HL-60/S4 treated with retinoic acid at 250 ng/mL for 4 days and 3 days (cell line): Measurements from ENCODE around the gene PTPRT.

Source experiments
- in situ Hi-C: fragments of 300-500 bp; cut with MboI; formaldehyde crosslinking; loops from 2 replicates; pipeline ENCODE4 v1.7.0; 2022; ENCODE audit warnings: low sequenced_read_pairs

The PTPRT gene

DNA sequence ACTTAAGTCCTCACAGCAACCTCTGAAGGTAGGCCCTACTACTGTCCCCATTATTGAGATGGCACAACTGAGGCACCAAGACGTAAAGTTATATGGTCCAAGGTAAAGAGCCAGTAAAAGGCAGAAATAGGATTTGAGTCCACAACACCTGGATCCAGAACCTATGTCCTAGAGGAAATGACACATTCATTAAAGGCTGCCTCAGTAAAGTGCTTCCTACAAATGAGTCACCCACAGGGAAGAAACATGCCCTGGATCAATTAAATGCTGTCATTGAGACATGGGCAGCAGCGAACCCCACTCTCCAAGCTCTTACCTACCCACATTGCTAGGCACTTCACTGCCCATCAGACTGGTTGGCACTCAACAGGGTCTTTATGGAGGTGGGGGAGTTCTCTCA is 600.9 kb downstream of the PTPRT start:
- in situ Hi-C loops = no loop called here

DNA sequence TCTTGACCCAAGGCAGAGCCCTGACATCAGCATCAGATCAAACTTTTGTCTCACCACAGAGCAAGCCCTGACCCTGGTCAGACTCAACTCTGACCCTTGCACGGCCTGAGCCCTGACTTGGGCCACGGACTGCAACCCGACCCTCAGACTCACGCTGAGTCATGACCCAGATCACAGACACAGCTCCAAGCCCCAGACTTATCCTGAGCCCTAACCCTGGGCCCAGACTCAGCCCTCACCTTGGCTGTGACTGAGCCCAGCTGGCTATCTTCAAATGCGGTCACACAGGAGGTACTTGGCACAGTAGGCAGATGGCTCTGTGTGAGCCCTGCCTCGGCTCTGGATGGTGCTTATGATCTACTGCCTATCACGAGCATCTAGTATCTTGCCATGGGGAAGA is 602.3 kb downstream of the PTPRT start:
- in situ Hi-C loops = no loop called here

DNA sequence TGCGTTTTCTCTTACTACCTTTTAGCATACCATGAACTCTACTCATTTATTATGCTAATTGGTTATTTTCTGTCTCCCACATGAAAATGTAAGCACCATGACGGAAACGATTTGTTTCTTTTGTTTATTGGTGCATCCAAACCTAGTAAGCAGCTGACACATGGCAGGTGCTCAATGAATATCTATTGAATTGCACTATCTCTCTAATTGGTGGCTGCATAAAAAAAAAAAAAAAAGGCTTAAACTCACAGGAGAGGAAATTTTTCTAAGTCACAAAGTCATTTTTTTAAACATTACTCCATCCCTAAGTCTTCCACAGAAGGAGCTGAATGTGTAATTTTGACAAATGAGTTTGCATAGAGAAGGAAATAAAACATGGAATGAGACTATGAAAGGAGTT is 608.4 kb downstream of the PTPRT start:
- in situ Hi-C loops = no loop called here

DNA sequence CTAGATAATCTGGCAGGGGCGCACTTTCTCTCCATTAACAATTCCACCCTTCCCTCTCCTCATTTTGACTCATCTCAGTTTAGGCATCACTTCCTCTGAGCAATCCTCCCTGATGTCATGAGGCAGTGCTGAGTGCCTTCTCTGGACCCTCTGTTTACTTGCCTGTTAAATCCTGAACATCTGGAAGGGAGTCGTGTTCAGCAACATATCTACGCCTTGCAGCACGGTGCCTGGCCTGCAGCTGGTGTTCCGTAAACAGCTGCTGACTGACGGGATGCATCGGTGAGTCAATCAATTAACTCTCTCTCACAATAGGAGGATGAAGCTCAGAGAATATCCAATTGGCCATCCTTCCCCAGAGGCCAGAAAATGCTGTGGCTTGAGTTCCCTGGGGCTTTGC is 613.5 kb downstream of the PTPRT start:
- in situ Hi-C loops = no loop called here

DNA sequence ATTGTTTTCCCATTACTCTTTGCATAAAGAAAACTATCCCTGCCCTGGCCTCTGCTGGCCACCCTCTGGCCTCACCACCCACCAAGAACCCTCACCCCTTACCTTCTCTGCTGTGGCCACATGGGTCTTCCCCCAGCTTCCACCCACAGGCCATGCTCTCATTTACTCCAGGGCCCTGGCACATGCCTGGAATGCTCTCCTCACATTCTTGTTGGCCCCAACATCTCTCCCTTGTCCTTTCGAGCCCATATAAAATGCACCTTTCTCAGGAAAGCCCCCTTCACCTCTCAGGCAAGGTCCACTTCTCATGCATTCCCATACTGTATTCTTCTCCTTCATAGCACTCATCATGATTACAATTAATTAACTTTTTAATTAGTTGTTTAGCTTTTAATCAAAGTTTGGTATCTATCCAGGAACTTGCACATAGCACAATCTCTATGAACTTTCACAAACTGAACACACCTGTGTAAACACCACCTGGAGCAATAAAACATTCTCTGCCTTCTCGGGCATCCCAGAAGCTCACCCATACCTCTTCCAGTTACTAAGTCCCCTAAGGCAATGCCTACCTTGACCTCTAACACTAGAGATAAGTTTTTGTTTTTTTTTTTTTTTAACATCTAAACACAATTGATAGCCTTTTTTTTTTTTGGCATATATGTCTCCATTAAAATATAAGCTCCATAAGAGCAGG is 617.2 kb downstream of the PTPRT start:
- in situ Hi-C loops = no loop called here

DNA sequence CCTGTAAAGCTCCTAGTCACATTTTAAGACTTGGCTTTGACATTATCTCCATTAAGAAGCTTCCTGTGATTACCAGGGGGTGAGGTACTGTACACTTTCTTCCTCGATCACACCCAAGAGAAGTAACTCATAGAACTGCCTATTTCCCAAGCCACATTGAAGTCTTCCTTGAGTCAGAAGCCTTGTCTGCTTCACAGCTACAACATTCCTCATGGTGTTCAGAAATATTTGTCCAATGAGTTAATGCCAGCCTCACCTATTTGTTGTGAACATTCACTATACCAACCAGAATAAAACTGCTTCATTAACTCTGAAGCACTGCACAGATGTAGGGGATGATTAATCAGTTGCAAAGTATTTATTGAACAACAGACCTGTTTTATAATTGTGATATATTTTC is 622.3 kb downstream of the PTPRT start:
- in situ Hi-C loops = no loop called here

DNA sequence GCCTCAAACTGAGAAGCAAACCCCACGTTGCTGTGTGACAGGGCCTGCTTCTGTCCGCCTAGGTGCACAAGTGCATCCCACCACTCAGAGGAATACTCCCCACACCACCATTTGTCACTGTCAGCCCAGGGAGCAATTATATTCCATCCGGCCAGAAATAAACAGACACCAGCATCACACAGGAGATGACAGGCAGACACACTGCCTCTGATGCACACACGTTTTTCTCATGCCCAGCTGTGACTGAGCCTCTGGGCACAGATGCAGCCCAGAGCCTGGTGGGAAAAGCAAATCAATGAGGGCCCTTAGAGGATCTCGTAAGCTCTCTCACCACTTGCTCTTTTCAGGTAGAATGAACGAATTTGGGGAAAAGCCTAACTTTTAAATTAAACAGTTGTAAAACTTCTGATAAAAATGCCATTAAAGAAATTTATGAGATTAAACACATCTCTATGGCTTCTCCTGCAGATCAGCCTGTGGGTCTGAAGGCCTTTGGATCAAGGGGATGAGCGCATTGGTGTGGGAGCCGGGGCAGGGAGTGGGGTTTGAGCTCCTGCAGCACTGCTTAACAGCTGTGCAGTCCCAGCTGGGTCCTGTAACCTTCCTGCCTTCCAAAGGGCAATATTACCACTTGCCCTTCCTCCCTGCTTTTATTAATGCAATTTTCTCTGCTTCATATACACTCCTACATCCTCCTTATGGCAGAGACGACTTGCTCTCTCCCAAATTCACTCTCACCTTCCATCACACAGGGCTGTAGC is 624.3 kb downstream of the PTPRT start:
- in situ Hi-C loops = no loop called here

DNA sequence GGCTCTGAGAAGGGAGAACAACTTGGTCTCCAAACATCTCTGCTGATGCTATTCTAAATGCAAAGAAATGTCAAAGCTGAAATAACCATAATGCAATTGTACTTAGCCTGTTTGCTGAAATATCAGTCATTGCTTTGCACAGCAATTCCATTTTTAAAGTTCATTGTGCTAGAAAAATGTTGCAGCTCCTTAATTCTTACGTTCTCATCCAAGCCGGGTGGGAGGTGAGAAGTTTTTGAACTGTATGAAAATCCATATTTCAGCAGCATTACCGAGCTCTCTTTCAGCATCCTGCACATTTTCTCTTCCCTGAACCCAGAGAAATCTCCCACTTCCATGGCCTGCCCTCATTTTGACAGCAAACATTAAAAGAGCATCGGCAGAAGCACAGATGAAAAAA is 630.0 kb downstream of the PTPRT start:
- in situ Hi-C loops = no loop called here

DNA sequence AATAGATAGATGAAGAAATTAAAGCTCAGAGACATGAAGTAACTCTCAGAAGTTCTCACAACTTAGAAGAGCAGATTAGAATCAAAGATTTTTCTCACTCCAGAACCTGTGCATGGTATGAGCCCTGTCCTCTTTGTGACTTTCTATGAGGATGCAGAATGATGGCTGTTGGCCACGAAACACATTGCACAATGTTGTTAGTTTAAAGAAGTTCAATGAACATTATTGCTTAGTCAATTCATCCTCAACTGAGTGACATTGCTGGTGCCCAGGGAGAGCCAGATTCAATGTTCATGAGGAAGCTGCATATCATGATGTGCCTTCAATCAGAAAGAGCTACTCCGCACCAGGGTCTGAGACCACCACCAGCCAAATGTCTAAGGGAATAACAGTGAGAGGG is 633.1 kb downstream of the PTPRT start:
- in situ Hi-C loops = no loop called here

DNA sequence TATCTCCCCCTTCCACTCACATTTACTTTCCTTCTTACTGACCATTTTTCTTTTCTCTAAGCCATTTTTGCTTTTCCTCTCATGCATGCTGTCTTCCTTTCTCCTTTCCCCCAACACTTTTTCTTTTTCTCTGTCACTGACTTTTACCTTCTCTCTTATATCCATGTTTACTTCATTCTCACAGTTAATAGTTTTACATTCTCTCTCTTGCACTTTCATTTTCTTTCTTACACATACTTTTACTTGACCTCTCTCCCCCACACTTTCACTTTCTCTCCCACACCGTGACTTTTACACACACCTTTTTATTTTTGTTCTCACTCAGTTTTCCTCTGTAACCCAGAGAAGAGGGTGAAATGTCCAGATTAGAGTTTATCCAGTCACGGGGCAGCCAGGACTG is 636.3 kb downstream of the PTPRT start:
- in situ Hi-C loops = no loop called here

DNA sequence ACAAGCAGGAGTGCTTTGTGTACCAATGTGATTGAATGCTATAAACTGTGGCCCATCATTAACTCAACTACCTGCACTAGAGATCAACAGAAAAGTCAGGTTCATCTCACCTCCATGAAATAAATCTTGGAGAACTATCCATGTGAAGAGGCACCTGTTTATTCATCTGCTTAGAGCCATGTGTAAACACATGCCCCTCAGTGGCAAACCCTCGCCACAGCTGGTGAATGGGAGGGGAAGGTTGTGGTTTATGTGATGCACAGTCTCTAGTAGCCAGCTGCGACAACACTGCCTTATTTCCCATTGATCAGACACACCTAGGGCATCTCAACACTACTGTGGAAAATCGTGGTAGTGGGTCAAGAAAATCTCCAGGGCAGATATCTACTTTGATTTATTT is 640.2 kb downstream of the PTPRT start:
- in situ Hi-C loops = no loop called here

DNA sequence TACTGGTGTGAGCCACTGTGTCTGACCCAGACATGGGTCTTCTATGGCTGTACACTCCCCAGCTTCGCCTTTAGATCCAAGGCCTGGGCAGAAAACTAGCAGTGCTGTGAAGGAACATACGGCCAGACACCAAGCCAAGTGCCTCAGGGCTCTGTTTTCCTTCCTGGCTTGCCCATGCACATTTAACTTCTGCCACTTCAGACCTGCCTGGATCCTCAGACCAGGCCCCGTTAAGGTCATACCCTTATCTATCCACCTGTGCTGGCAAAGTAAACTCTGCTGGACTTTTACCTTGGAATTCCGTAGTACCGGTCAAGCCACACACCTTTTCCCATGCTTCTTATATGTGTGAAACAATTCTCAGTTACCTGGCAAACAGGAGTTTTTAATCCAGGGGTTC is 644.8 kb downstream of the PTPRT start:
- in situ Hi-C loops = no loop called here

DNA sequence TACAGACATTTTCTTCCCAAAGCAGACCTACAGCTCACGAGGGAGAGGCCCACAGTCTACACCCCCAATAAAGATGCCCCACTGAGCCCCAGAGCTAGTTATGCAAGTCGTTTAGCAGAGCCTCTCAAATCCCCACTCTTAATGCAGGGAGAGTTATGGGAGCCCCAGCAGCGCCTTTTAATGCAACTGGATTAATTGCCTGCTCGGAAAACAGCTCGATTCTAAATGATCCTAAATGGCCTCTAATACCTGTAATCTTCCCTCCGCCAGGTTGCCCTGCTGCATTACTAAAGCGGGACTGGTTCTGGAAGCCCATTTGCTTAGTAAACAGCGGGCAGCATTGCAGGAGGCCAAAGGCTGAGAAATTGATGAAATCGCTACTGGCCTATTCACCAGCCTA is 656.9 kb downstream of the PTPRT start:
- in situ Hi-C loops = no loop called here

DNA sequence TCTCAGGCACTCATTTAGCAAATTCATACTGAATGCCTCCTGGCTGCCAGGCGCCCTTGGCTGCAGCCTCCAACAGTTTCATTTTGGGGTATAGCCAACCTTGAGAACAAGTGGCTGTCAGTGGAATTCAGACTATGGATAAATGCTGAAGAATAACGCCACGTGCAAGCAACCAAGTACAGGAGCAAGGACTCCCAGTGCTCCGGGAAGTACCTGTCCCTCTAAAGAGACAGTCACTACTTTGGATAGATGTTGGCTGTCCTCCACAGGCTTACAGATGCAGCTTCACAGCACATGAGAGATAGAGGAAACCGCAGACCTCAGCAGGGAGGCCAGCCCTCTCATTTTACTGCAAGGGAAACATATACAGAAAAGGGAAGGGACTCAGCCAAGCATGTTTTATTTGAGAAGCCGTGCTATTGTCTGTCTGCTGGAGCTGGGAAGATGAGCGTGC is 658.2 kb downstream of the PTPRT start:
- in situ Hi-C loops = no loop called here

DNA sequence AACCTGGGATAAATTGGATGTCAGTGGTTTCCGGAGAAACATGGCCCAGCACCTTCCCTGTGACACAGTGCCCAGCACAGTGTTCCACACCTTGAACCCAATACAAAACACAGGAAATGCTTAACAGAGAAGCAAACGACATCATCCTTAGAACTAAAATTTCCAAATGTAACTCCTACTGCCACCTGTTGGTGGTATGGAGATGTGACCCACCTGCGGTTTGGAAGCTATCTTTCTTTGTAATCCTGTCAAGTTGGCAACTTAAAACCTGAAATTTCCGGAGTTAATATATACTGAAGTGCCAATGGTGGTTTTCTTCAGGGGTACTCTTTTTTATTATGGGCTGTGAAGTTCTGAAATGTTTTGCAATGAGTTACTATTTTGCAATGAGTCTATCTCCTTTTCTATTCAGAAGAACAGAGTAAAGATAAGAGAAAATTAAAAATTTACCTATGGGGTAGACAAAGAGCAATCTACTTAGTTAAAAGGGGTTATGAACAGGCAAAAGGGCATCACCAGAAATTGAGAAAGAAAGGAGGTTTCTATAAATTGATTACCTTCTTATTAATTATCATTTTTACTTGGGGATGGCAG is 658.8 kb downstream of the PTPRT start:
- in situ Hi-C loops = no loop called here

DNA sequence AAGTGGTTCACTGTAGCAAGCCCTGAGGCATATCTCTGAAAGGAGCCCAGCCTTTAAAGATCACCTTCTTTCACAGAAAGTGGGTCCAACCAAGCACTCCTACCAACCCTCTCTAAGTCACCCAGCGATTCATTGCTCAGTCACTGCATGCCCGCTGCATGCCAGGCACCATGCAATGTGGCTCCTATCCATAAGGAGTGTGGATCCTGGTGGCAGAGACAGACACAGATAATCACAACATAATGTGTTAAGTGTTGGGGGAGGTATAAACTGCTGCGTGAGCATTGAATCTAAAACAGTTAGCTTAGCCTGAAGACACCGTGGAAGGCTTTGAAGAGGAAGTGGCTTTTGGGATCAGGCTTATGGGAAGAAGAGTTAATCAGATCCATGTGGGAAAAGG is 659.5 kb downstream of the PTPRT start:
- in situ Hi-C loops = no loop called here

DNA sequence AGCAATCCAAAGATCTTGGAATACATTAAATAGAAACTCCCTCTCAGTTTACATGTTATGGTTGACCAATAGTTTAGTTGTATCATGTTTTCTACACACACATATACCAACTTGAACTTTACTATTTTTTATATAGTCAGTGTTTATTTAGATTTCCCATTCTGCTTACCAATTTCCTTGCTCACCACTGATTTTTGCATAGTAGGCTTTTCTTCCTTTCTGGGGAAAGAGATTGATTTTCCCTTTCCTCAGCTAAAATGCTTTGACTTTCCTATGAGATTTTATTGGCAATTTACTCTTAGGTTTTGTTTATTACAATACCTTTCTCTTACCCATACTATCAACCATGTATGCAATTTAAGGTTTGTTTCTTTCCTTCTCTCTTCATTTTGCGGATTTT is 665.6 kb downstream of the PTPRT start:
- in situ Hi-C loops = no loop called here

DNA sequence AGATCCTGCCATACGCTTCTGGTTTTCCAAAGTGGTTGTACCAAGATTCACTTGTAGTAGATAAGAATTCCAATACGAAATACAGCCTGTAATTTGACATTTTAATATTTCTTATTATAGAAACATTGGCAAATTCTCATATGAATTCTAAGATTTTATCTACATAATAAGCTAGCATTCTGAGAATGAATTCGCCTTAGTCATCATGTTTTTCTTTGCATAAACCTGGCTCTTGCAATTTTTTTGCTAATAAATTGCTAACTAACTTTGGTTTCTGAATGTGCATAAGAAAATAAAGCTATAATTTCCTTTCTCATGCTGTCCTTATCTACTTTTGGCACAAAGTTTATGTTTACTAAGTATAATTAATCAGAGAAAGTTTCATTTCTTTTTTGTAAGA is 673.0 kb downstream of the PTPRT start:
- in situ Hi-C loops = no loop called here

DNA sequence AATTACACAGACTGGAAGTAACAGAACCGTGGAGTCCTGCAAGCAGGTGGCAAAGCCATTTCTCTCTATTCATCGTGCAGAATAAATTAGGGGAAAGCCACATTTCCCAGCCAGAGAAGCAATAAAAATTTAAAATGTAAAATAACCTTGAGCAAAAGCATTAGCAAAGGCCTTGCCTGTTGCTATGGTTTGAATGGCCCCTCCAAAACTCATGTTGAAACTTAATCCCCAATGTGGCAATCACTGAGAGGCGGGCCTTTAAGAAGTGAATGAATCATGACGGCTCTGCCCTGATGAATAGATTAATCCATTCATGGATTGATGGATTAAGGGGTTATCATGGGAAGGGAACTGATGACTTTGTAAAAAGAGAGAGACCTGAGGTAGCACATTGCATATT is 679.0 kb downstream of the PTPRT start:
- in situ Hi-C loops = no loop called here

DNA sequence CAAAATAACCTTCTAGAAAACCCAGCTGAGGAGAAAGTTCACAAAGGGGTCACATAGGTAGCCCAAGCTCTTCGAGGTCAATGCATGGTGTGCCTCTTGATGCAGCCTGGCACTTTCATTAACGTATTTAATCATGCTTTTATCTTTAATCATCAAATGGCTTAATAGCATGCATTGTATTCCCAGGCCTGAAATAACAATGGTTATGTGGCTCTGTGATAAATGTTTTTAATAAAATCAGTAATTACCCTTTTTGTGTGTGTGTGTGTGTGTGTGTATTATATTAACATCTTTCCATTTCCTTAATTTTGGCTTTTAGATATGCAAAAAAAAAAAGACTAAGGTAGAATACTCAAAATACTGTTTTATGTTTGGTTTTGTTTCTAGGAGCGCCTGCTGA is 681.8 kb downstream of the PTPRT start:
- in situ Hi-C loops = no loop called here

DNA sequence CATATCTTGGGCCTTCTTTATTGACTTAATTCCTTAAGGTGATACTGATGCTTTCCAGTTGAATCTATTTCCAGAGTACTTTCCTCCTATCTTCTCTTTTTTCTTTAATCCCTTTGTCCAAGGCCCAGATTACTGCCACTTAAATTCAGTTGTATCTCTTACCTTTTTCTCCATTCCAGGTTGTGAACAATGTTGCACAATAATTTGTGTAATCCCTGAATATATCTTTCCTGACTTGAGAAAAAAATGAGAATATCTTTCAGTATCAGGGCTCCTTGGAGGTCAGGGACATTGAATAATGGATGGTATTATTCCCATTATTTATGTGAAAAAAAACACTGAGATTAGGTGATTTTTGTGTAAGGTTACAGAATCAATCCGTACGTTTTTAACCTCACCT is 683.3 kb downstream of the PTPRT start:
- in situ Hi-C loops = no loop called here

DNA sequence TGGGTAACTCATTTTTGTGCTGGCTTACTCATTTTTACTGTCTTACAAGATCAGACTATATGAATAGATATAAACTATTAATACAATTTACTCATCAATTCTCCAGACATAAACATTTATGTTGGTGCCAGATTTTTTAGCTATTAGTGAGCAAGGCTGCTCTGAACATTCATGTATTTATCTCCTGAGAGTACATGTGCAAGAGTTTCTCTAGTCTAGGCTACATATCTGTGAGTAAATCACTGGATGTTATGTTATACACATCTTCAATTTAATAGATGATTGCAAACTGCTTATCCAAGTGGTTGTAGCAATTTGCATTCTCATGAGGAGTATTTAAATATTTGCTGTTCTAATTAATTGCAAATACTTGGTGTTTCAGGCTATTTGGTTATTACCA is 687.1 kb downstream of the PTPRT start:
- in situ Hi-C loops = no loop called here
